GM19099 (cell line): ENCODE measurements around the gene ENGASE.

ENCODE experiments used
- POLR2A ChIP-seq: IDR thresholded peaks from 3 replicates; pipeline ENCODE4 v1.6.1; 2011; ENCODE audit warnings: low read depth; ENCODE audit not compliant: insufficient read length; ENCODE audit errors: extremely low read depth

Gene ENGASE

GRCh38 chr17:79135628-79136405 lies 61.2 kb downstream of the ENGASE start:
- TF ChIP-seq POLR2A = no peak
